RKO (cell line): ENCODE data around the gene ABCA13.

Experiments used
- DNase-seq: peaks from one replicate; pipeline ENCODE4 v3.0.0-alpha.2; 2016; ENCODE audit warnings: low spot score

Gene ABCA13

GRCh38 chr7:48299580-48300169 is 128.4 kb downstream of the ABCA13 start:
- peak; percentile 53 for DNase-seq

- DNase-seq: no peak
These were observed 129.0 kb downstream of the ABCA13 start for GRCh38 chr7:48300301-48300700.

DNA sequence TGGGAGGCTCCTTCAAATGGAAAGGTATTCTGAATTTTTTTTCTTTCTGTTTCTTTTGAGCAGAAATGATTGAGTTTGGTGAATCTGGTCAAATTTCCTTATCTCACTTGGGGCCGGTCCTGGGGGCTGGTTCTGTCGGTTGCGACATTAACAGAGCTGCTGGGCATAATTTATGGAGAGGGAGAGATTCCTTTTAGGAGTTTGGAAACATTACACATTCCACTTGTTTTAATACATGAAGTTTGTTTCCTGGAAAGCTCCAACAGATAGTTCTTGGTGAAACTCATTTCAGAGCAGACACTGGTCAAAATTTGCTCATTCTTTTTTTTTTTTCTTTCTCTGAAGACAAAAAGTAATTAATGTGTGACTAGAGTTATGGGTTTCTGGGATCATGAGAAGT is 129.9 kb downstream of the ABCA13 start:
- DNase-seq: no peak

DNA sequence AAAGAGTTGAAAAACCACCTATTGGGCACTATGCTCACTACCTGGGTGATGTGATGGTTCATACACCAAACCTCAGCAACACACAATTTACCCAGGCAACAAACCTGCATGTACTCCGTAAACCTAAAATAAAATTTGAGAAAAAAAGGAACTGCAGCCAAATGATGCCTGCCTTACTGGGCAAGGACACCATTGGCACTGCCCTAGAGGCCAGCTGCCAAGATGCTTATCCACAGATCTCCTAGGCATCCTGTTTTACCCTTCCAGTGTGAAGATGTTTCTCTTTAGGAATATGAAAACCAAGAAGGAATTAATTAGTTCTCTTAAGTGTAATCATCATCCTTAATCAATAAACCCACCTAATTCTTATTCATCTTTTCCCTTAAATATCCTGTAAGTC is 133.4 kb downstream of the ABCA13 start:
- no peak for DNase-seq

- no peak for DNase-seq
These were observed 134.4 kb downstream of the ABCA13 start for GRCh38 chr7:48305661-48306060.

DNA sequence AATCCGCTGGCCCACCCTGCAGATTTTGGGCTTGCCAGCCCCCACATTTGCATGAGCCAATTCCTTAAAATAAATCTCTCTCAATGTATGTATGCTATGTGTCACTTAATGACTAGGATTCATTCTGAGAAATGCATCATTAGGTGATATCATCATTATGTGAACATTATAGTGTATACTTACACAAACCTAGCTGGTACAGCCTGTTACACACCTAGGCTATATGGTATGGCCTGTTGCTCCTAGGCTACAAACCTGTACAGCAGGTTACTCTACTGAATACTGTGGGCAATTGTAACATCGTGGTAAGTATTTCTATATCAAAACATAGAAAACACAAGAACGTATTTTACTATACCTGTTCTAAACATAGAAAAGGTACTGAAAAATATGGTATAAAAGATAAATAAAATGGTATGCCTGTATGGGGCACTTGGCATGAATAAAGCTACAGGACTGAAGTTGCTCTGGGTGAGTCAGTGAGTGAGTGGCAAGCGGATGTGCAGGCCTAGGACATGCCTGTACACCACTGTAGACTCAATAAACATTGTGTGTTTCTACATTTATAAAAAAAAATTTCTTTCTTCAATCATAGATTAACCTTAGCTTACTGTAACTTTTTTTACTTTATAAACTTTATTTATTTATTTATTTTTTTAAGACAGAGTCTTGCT is 135.9 kb downstream of the ABCA13 start:
- no peak for DNase-seq

- no peak for DNase-seq
These were observed 138.5 kb downstream of the ABCA13 start for GRCh38 chr7:48309720-48310119.

- DNase-seq: no peak
These were observed 140.3 kb downstream of the ABCA13 start for GRCh38 chr7:48311464-48312100.

GRCh38 chr7:48312151-48312550 is 140.9 kb downstream of the ABCA13 start:
- no peak for DNase-seq

DNA sequence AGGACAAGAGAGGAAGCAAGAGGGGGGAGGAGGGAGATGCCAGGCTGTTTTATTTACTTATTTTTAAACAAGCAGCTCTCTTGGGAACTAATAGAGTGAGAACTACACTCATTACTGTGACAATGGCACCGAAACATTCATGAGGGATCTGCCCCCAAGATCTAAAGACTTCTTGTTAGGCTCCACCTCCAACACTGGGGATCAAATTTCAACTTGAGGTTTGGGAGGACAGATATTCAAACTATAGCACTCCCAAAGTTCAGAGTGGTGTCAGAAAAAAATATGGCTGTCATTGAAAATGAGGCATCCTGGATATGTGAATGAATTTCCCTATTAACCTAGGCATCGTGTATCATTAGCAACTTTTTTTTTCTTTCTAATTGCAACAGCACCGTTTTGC is 145.5 kb downstream of the ABCA13 start:
- no peak for DNase-seq

DNA sequence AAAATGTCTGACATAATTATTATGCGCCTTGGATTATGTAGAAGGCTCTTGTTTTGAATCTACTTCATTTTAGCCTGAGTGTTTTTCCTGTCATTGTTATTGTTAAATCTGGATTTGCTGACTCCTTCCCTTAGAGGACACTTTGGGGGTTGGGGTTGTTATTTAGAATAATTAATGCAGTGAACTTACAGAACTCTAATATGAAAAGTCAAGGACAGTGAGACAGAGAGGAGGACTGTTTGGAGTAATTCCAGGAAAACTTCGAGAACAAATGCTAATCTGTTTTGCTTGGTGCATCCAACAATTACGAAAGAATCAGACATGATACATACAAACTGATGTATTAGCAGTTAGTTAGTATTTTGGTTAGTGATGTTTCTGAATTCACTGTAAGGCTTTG is 146.1 kb downstream of the ABCA13 start:
- DNase-seq: no peak

- no peak for DNase-seq
These were observed 150.2 kb downstream of the ABCA13 start for GRCh38 chr7:48321319-48322010.

GRCh38 chr7:48337012-48337621 is 165.9 kb downstream of the ABCA13 start:
- DNase-seq: peak; percentile 35

- no peak for DNase-seq
These were observed 166.5 kb downstream of the ABCA13 start for GRCh38 chr7:48337781-48338180.

GRCh38 chr7:48347230-48347825 is 176.1 kb downstream of the ABCA13 start:
- no peak for DNase-seq

GRCh38 chr7:48350515-48350914 is 179.3 kb downstream of the ABCA13 start:
- no peak for DNase-seq

- no peak for DNase-seq
These were observed 180.6 kb downstream of the ABCA13 start for GRCh38 chr7:48351900-48352299.

DNA sequence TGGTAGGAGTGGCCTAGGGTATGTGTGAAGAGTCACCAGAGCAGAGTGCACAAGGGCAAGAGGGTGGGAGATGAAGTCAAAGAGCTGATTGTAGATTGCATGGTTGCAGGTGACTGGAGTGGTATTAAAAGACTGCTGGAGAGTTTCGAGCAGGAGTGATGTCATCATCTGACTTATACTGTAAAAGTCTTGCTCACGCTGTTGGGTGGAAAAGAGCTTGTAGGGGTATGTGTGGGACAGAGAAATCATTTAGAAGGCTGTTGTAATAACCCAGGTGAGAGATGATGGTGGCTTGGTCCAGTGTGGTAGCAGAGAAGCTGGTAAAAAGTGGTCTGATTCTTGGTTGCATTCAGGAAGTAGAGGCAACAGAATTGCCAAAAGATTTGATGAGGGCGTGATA is 184.1 kb downstream of the ABCA13 start:
- DNase-seq: no peak

DNA sequence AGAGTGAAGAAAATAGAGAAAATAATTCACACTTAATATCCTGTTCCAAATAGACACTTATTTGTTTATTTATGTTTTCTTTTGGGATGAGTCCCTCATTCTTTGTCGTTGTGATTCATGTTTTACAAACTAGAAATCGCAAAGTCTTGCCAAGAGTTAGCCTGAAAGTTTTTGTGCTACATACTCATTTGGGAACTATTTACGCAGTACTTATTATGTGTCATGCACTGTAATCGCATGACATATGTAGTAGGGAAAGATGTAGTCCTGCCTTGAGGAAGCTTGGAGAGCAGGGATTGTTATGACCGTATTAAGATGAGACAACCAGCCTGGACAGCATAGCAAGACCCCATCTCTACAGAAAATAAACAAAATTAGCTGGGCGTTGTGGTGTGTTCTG is 189.3 kb downstream of the ABCA13 start:
- peak; percentile 26 for DNase-seq

DNA sequence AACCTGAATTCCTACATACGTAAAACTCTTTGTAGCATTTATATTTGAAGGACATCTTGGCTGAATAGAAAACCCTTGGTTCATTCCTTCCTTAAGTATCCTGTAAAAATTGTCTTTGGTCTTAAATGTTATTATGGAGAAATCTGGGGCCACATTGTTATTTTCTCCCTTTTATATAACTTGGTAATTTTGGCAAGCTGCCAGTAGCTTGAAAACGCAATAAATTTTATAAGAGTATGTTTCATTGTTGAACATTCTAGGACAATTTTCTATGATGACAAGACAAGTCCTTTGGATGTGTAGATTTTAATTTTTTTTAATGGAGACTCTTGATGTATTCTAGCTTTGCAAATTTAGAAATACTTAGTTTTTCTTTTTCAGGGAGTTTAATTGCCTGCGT is 191.9 kb downstream of the ABCA13 start:
- DNase-seq: no peak

DNA sequence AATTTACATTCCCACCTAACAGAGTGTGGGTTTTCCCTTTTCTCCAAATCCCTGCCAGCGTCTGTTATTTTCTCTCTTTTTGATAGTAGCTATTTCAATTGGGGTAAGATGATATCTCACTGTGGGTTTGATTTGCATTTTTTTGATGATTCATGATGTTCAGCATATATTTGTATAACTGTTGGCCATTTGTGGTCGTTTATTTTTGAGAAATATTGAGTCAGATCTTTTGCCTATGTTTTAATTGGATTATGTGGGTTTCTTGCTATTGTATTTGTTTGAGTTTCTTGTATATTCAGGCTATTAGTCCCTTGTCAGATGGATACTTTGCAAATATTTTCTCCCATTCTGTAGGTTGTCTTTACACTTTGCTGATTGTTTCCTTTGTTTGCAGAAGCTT is 193.8 kb downstream of the ABCA13 start:
- DNase-seq: no peak

GRCh38 chr7:48366096-48366495 is 194.8 kb downstream of the ABCA13 start:
- DNase-seq: no peak
